Omental fat pad (tissue), 4 donors: ENCODE data around the gene ESF1. TPM values are rescaled to one million over a fixed set of nuclear protein-coding genes. Genes with fewer than 3 reads are reported as not detected.

Experiments used
- ATAC-seq: fragments of 150-250 bp; one replicate; pipeline ENCODE4 v1.9.1; 2016; ENCODE audit warnings: mild to moderate bottlenecking, moderate library complexity; ENCODE audit not compliant: low FRiP score
- DNase-seq: peaks from one replicate; pipeline ENCODE4 v3.0.0-alpha.2; 2019; ENCODE audit warnings: low spot score
- total RNA-seq, 4 donors: library from RNA; depleted of rRNA; stranded (reverse); fragments of >200 nt; gene quantifications; one replicate each; pipeline ENCODE4 v1.1.0, GENCODE V29; 2016
- TF ChIP-seq, protein P1 (sequence below), 3 donors: fragments of 450-650 bp; IDR thresholded peaks; one replicate each; pipeline ENCODE4 v1.5.1; 2016 to 2017; ENCODE audit warnings: antibody characterized with exemption in 3 of 3, mild to moderate bottlenecking in 3 of 3, moderate library complexity in 2 of 3

Gene ESF1
- total RNA-seq, 4 donors from 2014 or later, result 11.2 to 25.1 (median 15.2) TPM

DNA sequence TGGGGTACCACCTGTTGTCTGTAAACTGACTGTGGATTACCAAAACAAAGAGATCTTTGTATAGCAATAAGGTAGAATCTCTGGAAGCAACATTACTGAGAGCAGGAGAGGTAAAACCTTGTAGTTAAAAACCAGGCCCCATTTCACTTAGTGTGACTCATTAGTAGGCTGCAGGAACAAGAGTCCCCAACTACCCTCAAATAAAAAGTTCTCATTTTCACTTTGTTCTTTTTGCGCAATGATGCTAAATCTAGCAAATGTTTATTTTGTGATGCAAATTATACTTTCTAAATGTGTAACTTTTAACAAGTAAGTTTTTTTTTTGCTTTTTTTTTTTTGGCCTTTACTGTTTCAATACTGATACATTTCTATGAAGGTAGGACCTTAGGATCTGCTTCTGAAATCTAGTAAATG is 67.1 kb downstream of the ESF1 start:
- TF ChIP-seq, protein P1, sequence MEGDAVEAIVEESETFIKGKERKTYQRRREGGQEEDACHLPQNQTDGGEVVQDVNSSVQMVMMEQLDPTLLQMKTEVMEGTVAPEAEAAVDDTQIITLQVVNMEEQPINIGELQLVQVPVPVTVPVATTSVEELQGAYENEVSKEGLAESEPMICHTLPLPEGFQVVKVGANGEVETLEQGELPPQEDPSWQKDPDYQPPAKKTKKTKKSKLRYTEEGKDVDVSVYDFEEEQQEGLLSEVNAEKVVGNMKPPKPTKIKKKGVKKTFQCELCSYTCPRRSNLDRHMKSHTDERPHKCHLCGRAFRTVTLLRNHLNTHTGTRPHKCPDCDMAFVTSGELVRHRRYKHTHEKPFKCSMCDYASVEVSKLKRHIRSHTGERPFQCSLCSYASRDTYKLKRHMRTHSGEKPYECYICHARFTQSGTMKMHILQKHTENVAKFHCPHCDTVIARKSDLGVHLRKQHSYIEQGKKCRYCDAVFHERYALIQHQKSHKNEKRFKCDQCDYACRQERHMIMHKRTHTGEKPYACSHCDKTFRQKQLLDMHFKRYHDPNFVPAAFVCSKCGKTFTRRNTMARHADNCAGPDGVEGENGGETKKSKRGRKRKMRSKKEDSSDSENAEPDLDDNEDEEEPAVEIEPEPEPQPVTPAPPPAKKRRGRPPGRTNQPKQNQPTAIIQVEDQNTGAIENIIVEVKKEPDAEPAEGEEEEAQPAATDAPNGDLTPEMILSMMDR (IDR thresholded peaks at IDR 0.05), result no peak

DNA sequence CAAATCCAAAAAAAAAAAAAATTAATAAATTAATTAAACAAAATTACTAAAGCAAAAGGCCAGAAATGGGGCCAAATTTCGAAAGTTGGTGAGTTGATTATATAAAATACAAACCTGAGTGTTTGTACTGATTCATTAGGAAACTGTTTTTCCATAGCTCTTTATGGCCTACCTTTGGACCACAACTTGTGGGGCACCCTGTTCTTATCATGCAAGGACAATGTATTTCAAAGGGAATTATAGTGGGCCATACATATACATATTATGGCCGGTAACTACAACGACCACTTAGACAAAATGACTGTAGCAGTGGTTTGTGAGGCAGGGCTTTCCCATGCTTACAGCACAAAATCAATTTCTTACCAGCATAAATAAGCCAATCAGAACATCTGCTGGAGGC is 69.5 kb downstream of the ESF1 start:
- TF ChIP-seq, protein P1 (IDR thresholded peaks at IDR 0.05), result no peak
- no peak for DNase-seq
- no peak for ATAC-seq

More for the DNA sequence above, 67.1 kb downstream of the ESF1 start:
- ATAC-seq (no peak), DNase-seq (no peak)

DNA sequence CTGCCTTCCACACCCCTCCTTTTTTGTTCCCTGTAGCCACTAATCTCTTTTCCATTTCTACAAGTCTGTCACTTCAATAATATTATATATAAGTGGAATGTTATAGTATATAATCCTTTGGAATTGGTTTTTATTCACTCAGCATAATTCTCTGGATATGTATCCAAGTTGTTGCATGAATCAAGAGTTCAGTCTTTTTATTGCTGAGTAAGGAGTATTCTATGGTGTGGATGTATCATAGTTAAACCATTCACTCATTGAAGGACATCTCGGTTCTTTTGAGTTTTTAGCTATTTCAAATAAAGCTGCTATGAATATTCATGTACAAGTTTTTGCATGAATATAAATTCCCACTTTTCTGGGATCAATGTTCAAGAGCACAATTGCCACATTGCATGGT is 76.5 kb downstream of the ESF1 start:
- DNase-seq (no peak), ATAC-seq (no peak)
- TF ChIP-seq, protein P1 (IDR thresholded peaks at IDR 0.05), result no peak

DNA sequence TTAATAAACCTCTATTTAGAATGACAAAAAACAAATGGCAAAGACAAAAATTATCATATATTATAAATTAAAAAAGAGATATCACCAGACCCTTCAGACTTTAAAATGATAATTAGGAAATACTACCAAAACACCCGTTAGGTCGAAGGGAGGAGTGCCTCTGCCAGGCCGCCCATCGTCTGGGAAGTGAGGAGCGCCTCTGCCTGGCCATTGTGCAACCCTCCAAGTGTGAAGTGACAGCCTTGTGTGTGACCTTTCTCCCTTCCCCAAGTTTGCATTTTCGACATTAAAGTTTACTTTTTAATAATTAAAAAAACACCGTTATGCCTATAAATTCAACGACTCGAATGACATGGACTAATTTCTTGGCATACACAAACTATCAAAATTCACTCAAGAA is 81.5 kb downstream of the ESF1 start:
- ATAC-seq (no peak), DNase-seq (no peak)

DNA sequence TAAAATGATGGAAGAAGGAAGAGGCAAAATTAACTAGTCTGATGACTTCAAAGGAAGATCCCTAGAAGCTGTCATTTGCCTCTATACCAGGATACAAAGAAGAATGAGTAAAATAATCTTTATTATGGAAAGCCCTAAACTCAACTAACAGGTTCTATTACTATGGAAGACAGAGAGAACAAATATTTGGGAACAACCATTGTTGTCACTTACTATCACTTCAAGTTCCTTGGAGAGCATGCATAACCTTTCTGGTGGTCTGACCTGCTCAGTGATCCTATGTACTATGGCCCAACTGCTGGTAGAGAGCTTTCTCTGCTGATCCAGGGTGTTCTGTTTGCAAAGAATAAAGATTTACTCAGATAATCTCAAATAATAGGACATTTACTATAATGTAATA is 83.2 kb downstream of the ESF1 start:
- TF ChIP-seq, protein P1 (IDR thresholded peaks at IDR 0.05), result no peak
- ATAC-seq, result no peak
- no peak for DNase-seq

More for the DNA sequence above, 81.5 kb downstream of the ESF1 start:
- TF ChIP-seq, protein P1 (IDR thresholded peaks at IDR 0.05), result no peak

DNA sequence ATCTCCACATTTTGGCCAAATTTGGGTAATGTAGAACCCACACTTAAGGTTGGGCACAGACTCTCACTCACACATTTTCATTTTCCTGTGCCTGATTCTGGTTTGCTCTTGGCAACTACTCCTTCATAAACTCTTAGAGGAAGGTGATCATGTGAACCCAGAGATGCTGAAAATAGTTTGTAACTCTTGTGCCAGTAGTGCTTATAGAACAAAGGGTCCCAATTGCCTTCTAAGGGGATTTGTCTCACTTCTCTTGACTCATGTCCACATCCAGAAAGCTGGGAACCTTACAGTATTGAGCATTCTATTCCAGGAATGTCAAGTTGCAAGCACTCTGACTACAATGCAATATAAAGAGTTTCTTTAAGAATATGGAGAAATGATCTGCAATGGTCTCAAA is 84.0 kb downstream of the ESF1 start:
- ATAC-seq, result no peak
- no peak for DNase-seq
- TF ChIP-seq, protein P1 (IDR thresholded peaks at IDR 0.05), result no peak

DNA sequence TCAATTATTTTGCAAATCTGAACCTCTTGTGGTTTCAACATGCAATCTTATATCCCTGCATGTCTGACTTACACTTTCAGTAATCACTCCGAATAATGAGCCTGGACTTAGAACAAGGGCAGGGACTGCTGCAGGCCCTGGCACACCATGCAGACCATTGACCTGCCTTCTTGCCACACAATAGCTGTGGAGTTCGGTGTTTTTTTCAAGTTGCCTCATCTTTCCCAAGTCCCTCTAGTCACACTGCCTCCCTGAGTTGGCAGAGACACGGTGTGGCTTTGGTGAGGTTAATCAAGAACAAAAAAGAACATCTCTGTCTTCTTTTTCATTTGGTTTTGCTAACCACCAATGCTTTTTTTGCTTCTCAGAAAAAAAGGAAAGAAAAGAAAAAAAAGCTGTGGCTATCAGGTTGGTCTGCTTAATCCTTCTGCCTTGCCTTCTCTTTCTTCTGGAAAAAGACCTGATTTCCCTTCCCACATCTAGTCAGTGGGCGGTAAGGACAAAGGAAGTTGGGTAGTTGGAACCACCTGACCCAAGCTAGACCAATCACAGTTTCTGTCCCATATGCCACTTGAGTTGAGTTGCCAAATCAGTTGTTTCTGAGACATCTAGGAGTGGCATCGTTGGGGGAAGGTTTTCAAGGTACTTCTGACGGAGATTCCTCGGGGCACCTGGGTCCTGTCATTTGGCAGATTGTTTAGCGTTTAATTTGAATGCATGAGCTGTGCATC is 90.1 kb downstream of the ESF1 start:
- TF ChIP-seq, protein P1 (IDR thresholded peaks at IDR 0.05), result no peak
- no peak for ATAC-seq
- no peak for DNase-seq
